SK-N-SH treated with all-trans-retinoic acid at 6 μM for 48 hours (cell line): ENCODE data around the gene ACTN1.

Experiments used
- ATAC-seq: fragments of 200-7000 bp; cut with Tn5 transposase; 3 replicates; pipeline ENCODE4 v1.9.1; 2020; ENCODE audit warnings: mild to moderate bottlenecking, moderate library complexity
- ARNTL ChIP-seq: fragments of 450-650 bp; formaldehyde crosslinking; IDR thresholded peaks from 2 replicates; pipeline ENCODE4 v1.5.0; 2020; ENCODE audit warnings: low read depth, mild to moderate bottlenecking, moderate library complexity, borderline replicate concordance
- BACH2 ChIP-seq: fragments of 250-450 bp; sonication (Bioruptor Pico); IDR thresholded peaks from 2 replicates; pipeline ENCODE4 v1.9.0; 2021; ENCODE audit warnings: mild to moderate bottlenecking, borderline replicate concordance
- CREB5 ChIP-seq: fragments of 250-450 bp; sonication (Bioruptor Pico); IDR thresholded peaks from 2 replicates; pipeline ENCODE4 v1.5.1; 2020; ENCODE audit warnings: low read depth, mild to moderate bottlenecking, moderate library complexity
- CSDC2 ChIP-seq: fragments of 250-450 bp; sonication (Bioruptor Pico); IDR thresholded peaks from 2 replicates; pipeline ENCODE4 v1.5.0; 2020; ENCODE audit warnings: mild to moderate bottlenecking, moderate library complexity
- CSRNP3 ChIP-seq: fragments of 250-450 bp; sonication (Bioruptor Pico); IDR thresholded peaks from 2 replicates; pipeline ENCODE4 v1.5.1; 2021; ENCODE audit warnings: mild to moderate bottlenecking, moderate library complexity
- ESRRG ChIP-seq: fragments of 250-450 bp; sonication (Bioruptor Pico); IDR thresholded peaks from 2 replicates; pipeline ENCODE4 v1.6.1; 2021; ENCODE audit warnings: mild to moderate bottlenecking
- GLIS3 ChIP-seq: fragments of 250-450 bp; sonication (Bioruptor Pico); IDR thresholded peaks from 2 replicates; pipeline ENCODE4 v1.5.0; 2020; ENCODE audit warnings: mild to moderate bottlenecking, moderate library complexity
- ISL1 ChIP-seq: fragments of 250-450 bp; sonication (Bioruptor Pico); IDR thresholded peaks from 2 replicates; pipeline ENCODE4 v2.1.2; 2022; ENCODE audit warnings: mild to moderate bottlenecking, moderate library complexity
- OSR1 ChIP-seq: fragments of 250-450 bp; sonication (Bioruptor Pico); IDR thresholded peaks from 2 replicates; pipeline ENCODE4 v1.8.0; 2022; ENCODE audit warnings: moderate library complexity, mild to moderate bottlenecking, inconsistent platforms
- POU6F1 ChIP-seq: fragments of 250-450 bp; sonication (Bioruptor Pico); IDR thresholded peaks from 2 replicates; pipeline ENCODE4 v1.8.0; 2021; ENCODE audit warnings: low read depth, mild to moderate bottlenecking, moderate library complexity, borderline replicate concordance
- PPARA ChIP-seq: fragments of 250-450 bp; sonication (Bioruptor Pico); IDR thresholded peaks from 2 replicates; pipeline ENCODE4 v1.5.0; 2020; ENCODE audit warnings: mild to moderate bottlenecking, borderline replicate concordance
- RARB ChIP-seq: fragments of 250-450 bp; sonication (Bioruptor Pico); IDR thresholded peaks from 2 replicates; pipeline ENCODE4 v1.8.0; 2021; ENCODE audit warnings: mild to moderate bottlenecking, moderate library complexity
- SNAI2 ChIP-seq: fragments of 250-450 bp; sonication (Bioruptor Pico); IDR thresholded peaks from 2 replicates; pipeline ENCODE4 v1.5.0; 2020; ENCODE audit warnings: mild to moderate bottlenecking, moderate library complexity
- TCF4 ChIP-seq: fragments of 250-450 bp; sonication (Bioruptor Pico); IDR thresholded peaks from 2 replicates; pipeline ENCODE4 v1.8.0; 2021; ENCODE audit warnings: mild to moderate bottlenecking, moderate library complexity, borderline replicate concordance
- TOX ChIP-seq: fragments of 250-450 bp; sonication (Bioruptor Pico); IDR thresholded peaks from 2 replicates; pipeline ENCODE4 v1.8.0; 2021; ENCODE audit warnings: mild to moderate bottlenecking, moderate library complexity, borderline replicate concordance
- TSHZ2 ChIP-seq: fragments of 250-450 bp; sonication (Bioruptor Pico); IDR thresholded peaks from 2 replicates; pipeline ENCODE4 v1.5.0; 2020; ENCODE audit warnings: mild to moderate bottlenecking, moderate library complexity
- ZC3H10 ChIP-seq: fragments of 250-450 bp; sonication (Bioruptor Pico); IDR thresholded peaks from 2 replicates; pipeline ENCODE4 v1.5.1; 2021; ENCODE audit warnings: mild to moderate bottlenecking, moderate library complexity
- ZFP3 ChIP-seq: fragments of 250-450 bp; sonication (Bioruptor Pico); IDR thresholded peaks from 2 replicates; pipeline ENCODE4 v1.5.0; 2020; ENCODE audit warnings: mild to moderate bottlenecking, moderate library complexity
- ZFP30 ChIP-seq: fragments of 450-650 bp; formaldehyde crosslinking; IDR thresholded peaks from 2 replicates; pipeline ENCODE4 v1.5.0; 2022; ENCODE audit warnings: mild to moderate bottlenecking, moderate library complexity
- ZNF565 ChIP-seq: fragments of 450-650 bp; formaldehyde crosslinking; conservative IDR thresholded peaks from 2 replicates; pipeline ENCODE4 v1.5.0; 2020; ENCODE audit warnings: low read depth, mild to moderate bottlenecking, moderate library complexity
- ZNF70 ChIP-seq: fragments of 450-650 bp; formaldehyde crosslinking; IDR thresholded peaks from 2 replicates; pipeline ENCODE4 v1.5.0; 2020; ENCODE audit warnings: mild to moderate bottlenecking, moderate library complexity
- ZNF8 ChIP-seq: fragments of 450-650 bp; formaldehyde crosslinking; IDR thresholded peaks from 2 replicates; pipeline ENCODE4 v1.5.0; 2020; ENCODE audit warnings: mild to moderate bottlenecking, moderate library complexity

Gene ACTN1

GRCh38 chr14:68986225-68986624, 7.1 kb upstream of the ACTN1 start (continued):
- TF ChIP-seq PPARA (CRISPR knock-in tag) (no peak), ZFP30 (CRISPR knock-in tag) (no peak), ESRRG (no peak), TOX (no peak), ZNF565 (no peak), ZNF70 (CRISPR knock-in tag) (no peak), TSHZ2 (no peak), CSDC2 (CRISPR knock-in tag) (no peak)

- no peak for TF ChIP-seq RARB (CRISPR knock-in tag)
- no peak for TF ChIP-seq CREB5 (CRISPR knock-in tag)
- no peak for TF ChIP-seq PPARA (CRISPR knock-in tag)
- TF ChIP-seq TSHZ2: no peak
- no peak for TF ChIP-seq OSR1 (CRISPR knock-in tag)
- no peak for TF ChIP-seq SNAI2
- TF ChIP-seq, all 23 proteins: peak for 0
- no peak for ATAC-seq
Observed at GRCh38 chr14:68984686-68985085, 5.6 kb upstream of the ACTN1 start.

GRCh38 chr14:68983191-68983590, 4.1 kb upstream of the ACTN1 start:
- ATAC-seq: no peak
- TF ChIP-seq TOX (no peak), CSRNP3 (CRISPR knock-in tag) (no peak), TSHZ2 (no peak), OSR1 (CRISPR knock-in tag) (no peak), ZC3H10 (CRISPR knock-in tag) (no peak), ISL1 (CRISPR knock-in tag) (no peak), ZFP3 (CRISPR knock-in tag) (no peak), TCF4 (CRISPR knock-in tag) (no peak), ESRRG (no peak), RARB (CRISPR knock-in tag) (no peak), ARNTL (CRISPR knock-in tag) (no peak), ZFP30 (CRISPR knock-in tag) (no peak), ZNF565 (no peak), SNAI2 (no peak), GLIS3 (CRISPR knock-in tag) (no peak), BACH2 (CRISPR knock-in tag) (no peak), CREB5 (CRISPR knock-in tag) (no peak), PPARA (CRISPR knock-in tag) (no peak), POU6F1 (CRISPR knock-in tag) (no peak), ZNF8 (CRISPR knock-in tag) (no peak)
